Measurements from ENCODE around the gene ZNF830.

Gene ZNF830

DNA sequence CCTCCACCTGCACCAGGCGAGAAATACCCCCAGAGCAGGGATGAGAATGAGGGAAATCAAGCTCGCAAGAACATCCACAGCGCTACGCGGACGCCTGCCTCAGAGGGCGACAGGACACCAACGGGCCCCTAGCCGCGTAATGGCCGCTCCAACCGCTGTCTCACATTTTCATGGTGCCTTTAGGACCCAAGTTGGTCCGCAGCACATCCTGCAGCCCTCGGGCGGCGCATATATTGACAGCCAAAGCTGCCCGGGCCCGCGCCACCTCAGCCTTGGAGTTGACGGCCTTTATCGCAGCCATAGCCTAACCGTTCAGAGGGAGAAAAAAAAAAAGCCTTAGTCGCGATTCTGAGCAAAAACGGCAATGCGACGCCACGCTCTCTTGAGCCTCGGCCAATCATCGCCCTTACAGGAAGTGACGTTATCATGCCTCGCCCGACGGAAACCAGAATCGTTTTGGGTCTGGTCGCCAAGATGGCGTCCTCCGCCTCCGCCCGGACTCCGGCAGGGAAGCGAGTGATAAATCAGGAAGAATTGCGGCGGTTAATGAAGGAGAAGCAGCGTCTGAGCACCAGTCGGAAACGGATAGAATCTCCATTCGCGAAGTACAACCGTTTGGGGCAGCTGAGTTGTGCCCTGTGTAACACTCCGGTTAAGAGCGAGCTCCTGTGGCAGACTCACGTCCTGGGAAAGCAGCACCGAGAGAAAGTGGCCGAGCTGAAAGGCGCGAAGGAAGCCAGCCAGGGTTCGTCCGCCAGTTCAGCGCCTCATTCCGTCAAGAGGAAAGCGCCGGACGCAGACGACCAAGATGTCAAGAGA, at the start of gene ZNF830, which contains the start of gene CCT6B:
Gene ZNF830, plus strand, starts transcription at position 448 of the 819 bp plus-strand sequence. Its CDS starts 27 bp downstream, at position 475.
Gene CCT6B, minus strand, starts transcription at position 368 of the 819 bp plus-strand sequence. Its CDS starts 67 bp downstream, at position 301.
- TF ChIP-seq, protein P1, sequence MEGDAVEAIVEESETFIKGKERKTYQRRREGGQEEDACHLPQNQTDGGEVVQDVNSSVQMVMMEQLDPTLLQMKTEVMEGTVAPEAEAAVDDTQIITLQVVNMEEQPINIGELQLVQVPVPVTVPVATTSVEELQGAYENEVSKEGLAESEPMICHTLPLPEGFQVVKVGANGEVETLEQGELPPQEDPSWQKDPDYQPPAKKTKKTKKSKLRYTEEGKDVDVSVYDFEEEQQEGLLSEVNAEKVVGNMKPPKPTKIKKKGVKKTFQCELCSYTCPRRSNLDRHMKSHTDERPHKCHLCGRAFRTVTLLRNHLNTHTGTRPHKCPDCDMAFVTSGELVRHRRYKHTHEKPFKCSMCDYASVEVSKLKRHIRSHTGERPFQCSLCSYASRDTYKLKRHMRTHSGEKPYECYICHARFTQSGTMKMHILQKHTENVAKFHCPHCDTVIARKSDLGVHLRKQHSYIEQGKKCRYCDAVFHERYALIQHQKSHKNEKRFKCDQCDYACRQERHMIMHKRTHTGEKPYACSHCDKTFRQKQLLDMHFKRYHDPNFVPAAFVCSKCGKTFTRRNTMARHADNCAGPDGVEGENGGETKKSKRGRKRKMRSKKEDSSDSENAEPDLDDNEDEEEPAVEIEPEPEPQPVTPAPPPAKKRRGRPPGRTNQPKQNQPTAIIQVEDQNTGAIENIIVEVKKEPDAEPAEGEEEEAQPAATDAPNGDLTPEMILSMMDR (IDR thresholded peaks at IDR 0.05; ENCODE audit: insufficient read depth, low read depth, low read length, missing control alignments) = no peak
- H3K4me3 ChIP-seq (ENCODE audit: low read depth, low read length) = peak within 1 kb of the TSS; percentile 81
- peak; percentile 95 for DNase-seq (ENCODE audit: low read depth)

DNA sequence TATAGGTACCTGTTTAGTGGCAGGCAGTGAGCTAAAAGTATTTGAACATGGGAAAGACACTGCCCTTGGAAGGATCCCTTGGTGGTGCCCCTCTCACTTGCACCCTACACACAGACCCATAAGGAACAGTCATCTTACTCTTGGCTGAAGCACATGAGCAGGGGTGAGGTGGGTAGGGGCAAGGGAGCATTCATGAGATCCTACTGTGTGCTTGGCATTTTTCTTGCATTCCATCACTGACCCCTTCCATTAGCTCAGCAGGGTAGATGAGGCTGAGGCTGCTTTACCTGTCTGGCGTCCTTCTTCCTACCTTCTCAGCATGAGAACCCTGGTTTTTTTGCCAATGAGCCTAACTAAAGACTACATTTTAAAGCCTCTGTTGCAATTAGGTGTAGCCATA, 48.3 kb upstream of the ZNF830 start:
- TF ChIP-seq, protein P1 (IDR thresholded peaks at IDR 0.05; ENCODE audit: insufficient read depth, low read depth, low read length, missing control alignments) = no peak
- no peak overlapping the region for H3K4me3 ChIP-seq (ENCODE audit: low read depth, low read length)
- no peak for DNase-seq (ENCODE audit: low read depth)

DNA sequence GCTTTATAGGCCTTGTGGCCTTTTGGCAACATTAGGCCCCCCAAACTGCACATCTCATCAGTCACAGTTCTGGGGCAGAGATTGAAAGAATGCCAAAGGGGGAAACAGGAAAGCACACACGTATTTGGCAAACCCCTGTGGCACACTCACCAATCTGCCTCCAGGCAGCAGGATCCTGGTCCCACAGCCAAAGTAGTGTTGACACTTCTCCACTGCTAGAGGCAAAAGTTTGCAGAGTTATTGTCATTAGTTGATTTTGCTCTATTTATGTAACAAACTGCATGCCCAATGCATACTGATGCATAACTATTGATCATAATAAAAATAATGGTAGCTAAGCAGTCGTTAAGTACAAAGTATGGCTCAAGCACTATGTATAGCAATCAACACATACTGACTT, 45.2 kb upstream of the ZNF830 start:
- no peak overlapping the region for H3K4me3 ChIP-seq (ENCODE audit: low read depth, low read length)
- TF ChIP-seq, protein P1 (IDR thresholded peaks at IDR 0.05; ENCODE audit: insufficient read depth, low read depth, low read length, missing control alignments) = no peak

DNA sequence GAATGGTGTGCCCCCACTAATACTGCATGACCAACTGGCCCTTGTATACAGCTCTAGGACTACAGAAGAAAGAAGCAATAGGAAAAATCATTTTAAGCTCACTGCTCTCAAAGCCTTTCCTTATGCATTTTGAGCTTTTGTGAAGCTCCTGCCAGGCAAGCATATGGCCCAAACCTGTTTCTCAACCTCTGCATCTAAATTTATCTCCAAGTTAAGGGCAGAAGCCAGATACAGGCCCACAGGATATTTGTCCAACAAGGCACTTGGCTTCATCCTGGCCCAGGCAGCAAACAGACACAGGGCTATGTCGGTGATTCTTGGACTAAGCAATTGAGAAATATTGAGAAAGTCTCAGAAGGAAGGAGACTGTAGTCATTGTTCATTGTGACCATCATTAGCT, 44.0 kb upstream of the ZNF830 start:
- TF ChIP-seq, protein P1 (IDR thresholded peaks at IDR 0.05; ENCODE audit: insufficient read depth, low read depth, low read length, missing control alignments) = no peak
- no peak overlapping the region for H3K4me3 ChIP-seq (ENCODE audit: low read depth, low read length)
- DNase-seq (ENCODE audit: low read depth) = no peak

More for the DNA sequence above, 45.2 kb upstream of the ZNF830 start:
- DNase-seq (ENCODE audit: low read depth) = no peak

- H3K4me3 ChIP-seq (ENCODE audit: low read depth, low read length) = no peak overlapping the region
- no peak for DNase-seq (ENCODE audit: low read depth)
- TF ChIP-seq, protein P1 (IDR thresholded peaks at IDR 0.05; ENCODE audit: insufficient read depth, low read depth, low read length, missing control alignments) = no peak
Measured at GRCh38 chr17:34920676-34921075, 40.7 kb upstream of the ZNF830 start.

GRCh38 chr17:34926661-34927060, 34.7 kb upstream of the ZNF830 start:
- H3K4me3 ChIP-seq (ENCODE audit: low read depth, low read length) = no peak overlapping the region
- TF ChIP-seq, protein P1 (IDR thresholded peaks at IDR 0.05; ENCODE audit: insufficient read depth, low read depth, low read length, missing control alignments) = no peak
- peak; percentile 1 for DNase-seq (ENCODE audit: low read depth)
